Neural progenitor cell (in vitro differentiated cells): ENCODE measurements around the gene MACROD2.

Experiments
- EZH2 ChIP-seq: fragments of 200-600 bp; sonication (generic); IDR thresholded peaks from 2 replicates; pipeline ENCODE4 v1.6.1; 2017; ENCODE audit warnings: antibody characterized with exemption, mild to moderate bottlenecking, moderate library complexity
- TF ChIP-seq, protein P1 (sequence below): fragments of 200-600 bp; sonication (generic); IDR thresholded peaks from 2 replicates; pipeline ENCODE4 v1.5.1; 2017; ENCODE audit warnings: antibody characterized with exemption, mild to moderate bottlenecking

DNA sequence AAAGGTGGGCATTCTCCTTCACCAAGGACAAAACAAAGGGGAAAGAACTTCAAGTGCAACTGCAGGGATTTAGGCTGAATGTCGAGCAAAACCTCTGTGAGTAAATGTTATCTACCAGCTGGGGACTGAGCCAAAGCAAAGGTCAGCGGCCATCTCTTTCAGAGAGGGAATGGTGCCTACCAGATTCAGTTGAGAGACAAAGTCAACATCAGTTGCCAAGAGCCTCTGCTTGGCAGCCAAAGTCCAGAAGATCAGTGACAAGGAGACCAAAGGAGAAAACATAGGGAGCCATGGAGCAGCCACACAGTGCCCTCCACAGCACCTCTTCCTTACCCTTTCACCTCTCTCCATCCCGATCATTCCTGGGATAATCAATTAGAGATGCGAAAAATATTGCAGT lies 2105.5 kb downstream of the MACROD2 start:
- TF ChIP-seq, protein P1, sequence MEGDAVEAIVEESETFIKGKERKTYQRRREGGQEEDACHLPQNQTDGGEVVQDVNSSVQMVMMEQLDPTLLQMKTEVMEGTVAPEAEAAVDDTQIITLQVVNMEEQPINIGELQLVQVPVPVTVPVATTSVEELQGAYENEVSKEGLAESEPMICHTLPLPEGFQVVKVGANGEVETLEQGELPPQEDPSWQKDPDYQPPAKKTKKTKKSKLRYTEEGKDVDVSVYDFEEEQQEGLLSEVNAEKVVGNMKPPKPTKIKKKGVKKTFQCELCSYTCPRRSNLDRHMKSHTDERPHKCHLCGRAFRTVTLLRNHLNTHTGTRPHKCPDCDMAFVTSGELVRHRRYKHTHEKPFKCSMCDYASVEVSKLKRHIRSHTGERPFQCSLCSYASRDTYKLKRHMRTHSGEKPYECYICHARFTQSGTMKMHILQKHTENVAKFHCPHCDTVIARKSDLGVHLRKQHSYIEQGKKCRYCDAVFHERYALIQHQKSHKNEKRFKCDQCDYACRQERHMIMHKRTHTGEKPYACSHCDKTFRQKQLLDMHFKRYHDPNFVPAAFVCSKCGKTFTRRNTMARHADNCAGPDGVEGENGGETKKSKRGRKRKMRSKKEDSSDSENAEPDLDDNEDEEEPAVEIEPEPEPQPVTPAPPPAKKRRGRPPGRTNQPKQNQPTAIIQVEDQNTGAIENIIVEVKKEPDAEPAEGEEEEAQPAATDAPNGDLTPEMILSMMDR = no peak
- TF ChIP-seq EZH2 = no peak
